ENCODE measurements around the gene NTF3.

The NTF3 gene

GRCh38 chr12:5470221-5470620, 38.3 kb downstream of the NTF3 start:
- no peak for TF ChIP-seq CTCF (IDR thresholded peaks at IDR 0.05; ENCODE audit: low read depth, low read length)

GRCh38 chr12:5470703-5471102, 38.8 kb downstream of the NTF3 start:
- H3K4me3 ChIP-seq (ENCODE audit: low read depth, low read length) = no peak overlapping the region
- no peak for TF ChIP-seq CTCF (IDR thresholded peaks at IDR 0.05; ENCODE audit: low read depth, low read length)

More at GRCh38 chr12:5470221-5470620, 38.3 kb downstream of the NTF3 start:
- no peak overlapping the region for H3K4me3 ChIP-seq (ENCODE audit: low read depth, low read length)

GRCh38 chr12:5473076-5473782, 41.3 kb downstream of the NTF3 start:
- no peak for TF ChIP-seq CTCF (IDR thresholded peaks at IDR 0.05; ENCODE audit: low read depth, low read length)
- H3K4me3 ChIP-seq (ENCODE audit: low read depth, low read length) = no peak overlapping the region

GRCh38 chr12:5473783-5474116, 41.8 kb downstream of the NTF3 start:
- TF ChIP-seq CTCF (IDR thresholded peaks at IDR 0.05; ENCODE audit: low read depth, low read length) = no peak
- H3K4me3 ChIP-seq (ENCODE audit: low read depth, low read length) = no peak overlapping the region

GRCh38 chr12:5476356-5476755, 44.4 kb downstream of the NTF3 start:
- no peak overlapping the region for H3K4me3 ChIP-seq (ENCODE audit: low read depth, low read length)
- no peak for TF ChIP-seq CTCF (IDR thresholded peaks at IDR 0.05; ENCODE audit: low read depth, low read length)

- no peak for TF ChIP-seq CTCF (IDR thresholded peaks at IDR 0.05; ENCODE audit: low read depth, low read length)
These were observed 46.3 kb downstream of the NTF3 start for GRCh38 chr12:5478081-5478706.

GRCh38 chr12:5479761-5480160, 47.9 kb downstream of the NTF3 start:
- H3K4me3 ChIP-seq (ENCODE audit: low read depth, low read length) = no peak overlapping the region
- TF ChIP-seq CTCF (IDR thresholded peaks at IDR 0.05; ENCODE audit: low read depth, low read length) = no peak

More at GRCh38 chr12:5478081-5478706, 46.3 kb downstream of the NTF3 start:
- no peak overlapping the region for H3K4me3 ChIP-seq (ENCODE audit: low read depth, low read length)

Data from WI38 (cell line).